ENCODE data around the gene HK1. TPM values are rescaled to one million over a fixed set of nuclear protein-coding genes. Genes with fewer than 3 reads are reported as not detected.
A peak's percentile ranks its signal among the peaks of the same experiment; 100 is the strongest.

HK1 gene
- 50.0 TPM for polyA plus RNA-seq (2013)

DNA sequence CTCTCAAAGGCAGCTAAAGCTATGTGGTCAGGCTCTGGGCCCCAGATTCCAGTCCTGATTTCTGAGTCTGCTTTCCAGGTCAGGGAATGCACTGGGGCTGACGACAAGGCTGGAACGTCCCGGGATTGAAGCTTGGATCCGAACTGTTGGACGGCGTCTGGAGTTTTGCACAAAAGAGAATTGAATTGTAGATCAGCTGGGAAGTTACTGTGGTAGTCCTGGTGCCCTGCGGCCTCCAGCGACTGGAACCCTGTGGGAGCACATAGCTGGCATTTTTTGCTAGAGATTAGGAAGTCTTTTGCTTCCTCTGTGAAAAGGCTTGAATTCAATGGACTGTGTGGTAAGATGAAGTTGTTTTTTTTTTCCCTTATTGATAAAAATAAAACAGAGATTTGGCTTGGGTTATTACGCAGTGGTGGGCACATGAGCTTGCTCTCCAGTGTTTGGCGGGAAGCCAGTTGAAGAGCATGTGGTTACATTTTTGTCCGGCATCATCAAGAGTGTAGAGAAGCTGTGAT lies at the start of gene HK1:
TSS of gene HK1 (plus strand) at position 51 of the 518 bp plus-strand sequence.
- no peaks in the 10 kb centered on the region for H3K9me3 ChIP-seq (ENCODE audit: control extremely low read depth in 1 of 5, control insufficient read depth in 4 of 5, insufficient read depth in 2 of 5, low read depth in 1 of 5, low read length in 4 of 5)
- H3K4me3 ChIP-seq (ENCODE audit: control insufficient read depth in 1 of 7, extremely low read depth in 1 of 7, insufficient read depth in 4 of 7, low read depth in 2 of 7, low read length in 6 of 7) = no peak within 1 kb of the TSS
- H3K27ac ChIP-seq (ENCODE audit: insufficient read depth in 1 of 2, low read depth in 1 of 2, low read length in 2 of 2, poor library complexity in 1 of 2, severe bottlenecking in 2 of 2) = no peak within 1 kb of the TSS
- H3K27me3 ChIP-seq (replicated peaks in 2 of 5; ENCODE audit: control insufficient read depth in 4 of 5, insufficient read depth in 5 of 5, low read length in 4 of 5) = no peaks in the 10 kb centered on the region
- 90% methylated on average over 11 of the region's 11 CpGs for WGBS (ENCODE audit: insufficient coverage)
- no peaks in the 10 kb centered on the region for H3K4me1 ChIP-seq (ENCODE audit: control extremely low read depth in 1 of 4, control insufficient read depth in 4 of 4, insufficient read depth in 4 of 4, low read length in 3 of 4)
- CTCF ChIA-PET = interaction anchor here (0.8 to 1.8 kb wide), 4 partner anchors 9 to 47 kb away, joined by 3 to 6 read pairs (median 3); no protein-coding TSS in a partner anchor
- POLR2A ChIA-PET = interaction anchor here (0.7 kb wide), 1 partner anchor 14 kb away, joined by 3 read pairs; no protein-coding TSS in a partner anchor
- H3K36me3 ChIP-seq (ENCODE audit: control insufficient read depth in 4 of 4, insufficient read depth in 4 of 4, low read length in 3 of 4) = no peaks in the 10 kb centered on the region
- no peak for DNase-seq

DNA sequence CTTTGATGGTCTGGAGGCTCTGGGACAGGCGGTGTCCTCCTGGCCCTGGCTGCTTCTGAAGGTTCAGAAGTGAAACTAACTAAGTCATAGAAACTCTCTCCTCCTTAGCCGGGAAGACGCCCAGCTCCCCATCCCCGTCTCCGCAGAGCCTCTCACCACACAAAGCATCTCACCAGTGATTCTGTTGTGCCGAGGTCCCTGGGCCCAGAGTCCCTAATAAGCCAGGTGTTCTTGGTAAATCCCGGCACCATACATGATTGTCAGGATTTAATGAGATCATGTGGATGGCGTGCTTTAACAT lies 48.7 kb upstream of the HK1 start:
- no peaks in the 10 kb centered on the region for H3K9me3 ChIP-seq (ENCODE audit: control extremely low read depth in 1 of 5, control insufficient read depth in 4 of 5, insufficient read depth in 2 of 5, low read depth in 1 of 5, low read length in 4 of 5)
- no peak for DNase-seq
- no peaks in the 10 kb centered on the region for H3K36me3 ChIP-seq (ENCODE audit: control insufficient read depth in 4 of 4, insufficient read depth in 4 of 4, low read length in 3 of 4)
- POLR2A ChIA-PET = interaction anchor here (1.1 kb wide), 1 partner anchor 178 kb away, joined by 4 read pairs; no protein-coding TSS in a partner anchor
- CTCF ChIA-PET = interaction anchor here (0.6 to 2.3 kb wide), 11 partner anchors 9 to 179 kb away, joined by 3 to 11 read pairs (median 3); partner anchors contain the start of gene HKDC1
- peaks cover 0 to 42% (median 33%) of the 10 kb centered on the region in 4 experiments for H3K4me1 ChIP-seq (ENCODE audit: control extremely low read depth in 1 of 4, control insufficient read depth in 4 of 4, insufficient read depth in 4 of 4, low read length in 3 of 4)
- no peak overlapping the region for H3K27ac ChIP-seq (ENCODE audit: insufficient read depth in 1 of 2, low read depth in 1 of 2, low read length in 2 of 2, poor library complexity in 1 of 2, severe bottlenecking in 2 of 2)
- WGBS (ENCODE audit: insufficient coverage) = 100% methylated on average over 2 of the region's 8 CpGs
- peak overlapping the region in 4 of 7 experiments; percentile 12 to 62 (median 39) for H3K4me3 ChIP-seq (ENCODE audit: control insufficient read depth in 1 of 7, extremely low read depth in 1 of 7, insufficient read depth in 4 of 7, low read depth in 2 of 7, low read length in 6 of 7)
- no peaks in the 10 kb centered on the region for H3K27me3 ChIP-seq (replicated peaks in 2 of 5; ENCODE audit: control insufficient read depth in 4 of 5, insufficient read depth in 5 of 5, low read length in 4 of 5)

DNA sequence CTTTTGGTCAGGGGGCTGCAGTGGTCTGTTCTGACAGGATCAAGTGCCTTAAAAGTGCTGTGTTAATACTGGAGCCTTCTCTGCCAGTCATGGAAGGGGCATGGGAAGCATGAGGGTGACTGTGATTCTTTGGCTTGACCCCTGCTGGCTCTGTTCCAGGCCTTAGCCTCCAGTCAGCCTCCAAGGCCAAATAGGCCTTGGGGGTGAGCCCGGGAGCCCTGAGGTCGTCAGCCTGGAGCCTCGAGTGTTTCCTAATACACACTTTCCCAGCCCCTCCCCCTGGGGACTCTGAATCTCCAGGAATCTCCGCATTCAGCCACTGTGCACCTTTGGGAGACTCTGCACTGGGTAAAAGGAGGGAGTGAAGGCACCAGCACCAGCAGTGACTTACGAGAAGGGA lies 48.2 kb upstream of the HK1 start:
- 100% methylated on average over 1 of the region's 5 CpGs for WGBS (ENCODE audit: insufficient coverage)
- Histone ChIP-seq H3K4me1 (ENCODE audit: control extremely low read depth in 1 of 4, control insufficient read depth in 4 of 4, insufficient read depth in 4 of 4, low read length in 3 of 4) (peaks cover 0 to 37% (median 28%) of the 10 kb centered on the region in 4 experiments), H3K36me3 (ENCODE audit: control insufficient read depth in 4 of 4, insufficient read depth in 4 of 4, low read length in 3 of 4) (no peaks in the 10 kb centered on the region), H3K9me3 (ENCODE audit: control extremely low read depth in 1 of 5, control insufficient read depth in 4 of 5, insufficient read depth in 2 of 5, low read depth in 1 of 5, low read length in 4 of 5) (no peaks in the 10 kb centered on the region), H3K27ac (ENCODE audit: insufficient read depth in 1 of 2, low read depth in 1 of 2, low read length in 2 of 2, poor library complexity in 1 of 2, severe bottlenecking in 2 of 2) (no peak overlapping the region), H3K4me3 (ENCODE audit: control insufficient read depth in 1 of 7, extremely low read depth in 1 of 7, insufficient read depth in 4 of 7, low read depth in 2 of 7, low read length in 6 of 7) (no peak overlapping the region), H3K27me3 (replicated peaks in 2 of 5; ENCODE audit: control insufficient read depth in 4 of 5, insufficient read depth in 5 of 5, low read length in 4 of 5) (no peaks in the 10 kb centered on the region)
- DNase-seq = no peak
- CTCF ChIA-PET = interaction anchor here (1.0 to 2.3 kb wide), 3 partner anchors 9 to 162 kb away, joined by 3 to 11 read pairs (median 4); no protein-coding TSS in a partner anchor
- POLR2A ChIA-PET = no interaction called here

DNA sequence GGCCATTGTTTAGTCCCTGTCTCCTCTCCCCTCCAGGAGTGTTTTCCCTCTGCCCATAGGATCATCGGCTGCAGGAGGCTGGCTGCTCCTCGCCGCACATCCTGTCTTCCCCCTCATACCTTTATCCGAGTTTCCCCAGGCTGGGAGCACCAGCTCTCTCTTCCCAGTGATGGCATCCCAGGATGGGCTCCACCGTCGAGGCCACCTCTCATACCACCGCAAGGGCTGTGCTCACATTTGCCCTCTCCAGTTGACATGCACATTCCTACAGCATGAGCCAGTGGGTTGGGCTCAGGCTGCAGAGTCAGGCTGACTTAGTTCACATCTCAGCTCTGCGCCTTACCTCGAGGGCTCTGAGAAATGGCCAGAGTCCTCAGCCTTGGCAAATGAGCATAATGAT lies 46.0 kb upstream of the HK1 start:
- WGBS (ENCODE audit: insufficient coverage) = 97% methylated on average over 9 of the region's 9 CpGs
- H3K27ac ChIP-seq (ENCODE audit: insufficient read depth in 1 of 2, low read depth in 1 of 2, low read length in 2 of 2, poor library complexity in 1 of 2, severe bottlenecking in 2 of 2) = no peak overlapping the region

DNA sequence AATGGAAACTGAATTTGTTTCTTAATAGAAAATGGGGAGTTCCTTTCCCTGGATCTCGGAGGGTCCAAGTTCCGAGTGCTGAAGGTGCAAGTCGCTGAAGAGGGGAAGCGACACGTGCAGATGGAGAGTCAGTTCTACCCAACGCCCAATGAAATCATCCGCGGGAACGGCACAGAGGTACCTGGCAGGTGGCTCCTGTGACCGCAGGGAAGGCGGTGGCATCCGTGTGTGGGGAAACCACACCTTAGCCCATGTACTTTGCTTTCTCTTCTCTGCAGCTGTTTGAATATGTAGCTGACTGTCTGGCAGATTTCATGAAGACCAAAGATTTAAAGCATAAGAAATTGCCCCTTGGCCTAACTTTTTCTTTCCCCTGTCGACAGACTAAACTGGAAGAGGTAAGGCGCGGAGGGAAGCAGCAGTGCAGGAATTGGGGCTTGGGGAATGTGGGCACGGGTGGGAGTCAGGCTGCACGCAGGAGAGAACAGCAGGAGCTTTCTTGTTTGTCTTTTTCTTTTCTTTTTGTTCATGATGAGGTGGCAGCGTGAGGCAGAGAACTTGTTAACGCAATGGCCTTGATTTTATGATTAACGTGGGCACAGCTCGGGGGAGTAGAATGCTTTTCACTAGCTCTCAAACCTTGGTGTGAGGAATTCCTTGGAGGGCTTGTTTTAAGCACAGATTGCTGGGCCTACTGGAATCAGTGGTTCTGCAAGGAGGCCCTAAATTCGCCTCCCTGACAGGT lies 45.4 kb upstream of the HK1 start:
- H3K27me3 ChIP-seq (replicated peaks in 2 of 5; ENCODE audit: control insufficient read depth in 4 of 5, insufficient read depth in 5 of 5, low read length in 4 of 5) = no peaks in the 10 kb centered on the region
- POLR2A ChIA-PET = no interaction called here
- DNase-seq = no peak
- H3K9me3 ChIP-seq (ENCODE audit: control extremely low read depth in 1 of 5, control insufficient read depth in 4 of 5, insufficient read depth in 2 of 5, low read depth in 1 of 5, low read length in 4 of 5) = no peaks in the 10 kb centered on the region
- no peak overlapping the region for H3K4me3 ChIP-seq (ENCODE audit: control insufficient read depth in 1 of 7, extremely low read depth in 1 of 7, insufficient read depth in 4 of 7, low read depth in 2 of 7, low read length in 6 of 7)
- no peak overlapping the region for H3K27ac ChIP-seq (ENCODE audit: insufficient read depth in 1 of 2, low read depth in 1 of 2, low read length in 2 of 2, poor library complexity in 1 of 2, severe bottlenecking in 2 of 2)
- 97% methylated on average over 18 of the region's 22 CpGs for WGBS (ENCODE audit: insufficient coverage)
- H3K36me3 ChIP-seq (ENCODE audit: control insufficient read depth in 4 of 4, insufficient read depth in 4 of 4, low read length in 3 of 4) = no peaks in the 10 kb centered on the region
- H3K4me1 ChIP-seq (ENCODE audit: control extremely low read depth in 1 of 4, control insufficient read depth in 4 of 4, insufficient read depth in 4 of 4, low read length in 3 of 4) = peaks cover 2 to 27% (median 23%) of the 10 kb centered on the region in 4 experiments
- CTCF ChIA-PET = interaction anchor here (1.1 to 12.6 kb wide), 2 partner anchors 18 to 159 kb away, joined by 3 to 209 read pairs; no protein-coding TSS in a partner anchor

More for the DNA sequence above, 46.0 kb upstream of the HK1 start:
- Histone ChIP-seq H3K4me1 (ENCODE audit: control extremely low read depth in 1 of 4, control insufficient read depth in 4 of 4, insufficient read depth in 4 of 4, low read length in 3 of 4) (peaks cover 0 to 28% (median 22%) of the 10 kb centered on the region in 4 experiments), H3K36me3 (ENCODE audit: control insufficient read depth in 4 of 4, insufficient read depth in 4 of 4, low read length in 3 of 4) (no peaks in the 10 kb centered on the region), H3K9me3 (ENCODE audit: control extremely low read depth in 1 of 5, control insufficient read depth in 4 of 5, insufficient read depth in 2 of 5, low read depth in 1 of 5, low read length in 4 of 5) (no peaks in the 10 kb centered on the region), H3K27me3 (replicated peaks in 2 of 5; ENCODE audit: control insufficient read depth in 4 of 5, insufficient read depth in 5 of 5, low read length in 4 of 5) (no peaks in the 10 kb centered on the region), H3K4me3 (ENCODE audit: control insufficient read depth in 1 of 7, extremely low read depth in 1 of 7, insufficient read depth in 4 of 7, low read depth in 2 of 7, low read length in 6 of 7) (no peak overlapping the region)
- ChIA-PET CTCF (interaction anchor here (1.0 to 12.6 kb wide), 3 partner anchors 17 to 160 kb away, joined by 3 to 209 read pairs (median 3); no protein-coding TSS in a partner anchor), POLR2A (no interaction called here)
- no peak for DNase-seq

DNA sequence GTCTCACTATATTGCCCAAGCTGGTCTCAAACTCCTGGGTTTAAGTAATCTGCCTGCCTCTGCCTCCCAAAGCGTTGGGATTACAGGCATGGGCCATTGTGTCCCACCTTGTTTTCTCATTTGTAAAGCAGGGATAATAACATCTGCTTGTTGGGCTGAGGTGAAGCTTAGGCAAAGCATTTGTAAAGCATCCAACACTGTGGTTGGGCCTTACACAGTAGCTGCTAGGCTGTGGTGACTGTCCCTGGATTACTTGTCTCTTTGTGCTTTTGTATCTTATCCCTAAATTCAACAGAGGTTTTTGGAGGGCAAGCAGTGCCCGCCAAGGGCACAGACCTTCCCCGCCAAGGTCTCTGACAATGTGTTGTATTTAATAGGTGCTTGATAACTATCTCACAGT lies 43.8 kb upstream of the HK1 start:
- Histone ChIP-seq H3K27ac (ENCODE audit: insufficient read depth in 1 of 2, low read depth in 1 of 2, low read length in 2 of 2, poor library complexity in 1 of 2, severe bottlenecking in 2 of 2) (no peak overlapping the region), H3K9me3 (ENCODE audit: control extremely low read depth in 1 of 5, control insufficient read depth in 4 of 5, insufficient read depth in 2 of 5, low read depth in 1 of 5, low read length in 4 of 5) (no peaks in the 10 kb centered on the region), H3K36me3 (ENCODE audit: control insufficient read depth in 4 of 4, insufficient read depth in 4 of 4, low read length in 3 of 4) (no peaks in the 10 kb centered on the region), H3K4me1 (ENCODE audit: control extremely low read depth in 1 of 4, control insufficient read depth in 4 of 4, insufficient read depth in 4 of 4, low read length in 3 of 4) (peaks cover 2 to 18% (median 9%) of the 10 kb centered on the region in 4 experiments), H3K27me3 (replicated peaks in 2 of 5; ENCODE audit: control insufficient read depth in 4 of 5, insufficient read depth in 5 of 5, low read length in 4 of 5) (no peaks in the 10 kb centered on the region), H3K4me3 (ENCODE audit: control insufficient read depth in 1 of 7, extremely low read depth in 1 of 7, insufficient read depth in 4 of 7, low read depth in 2 of 7, low read length in 6 of 7) (no peak overlapping the region)
- CTCF ChIA-PET = interaction anchor here (1.0 to 12.6 kb wide), 5 partner anchors 10 to 270 kb away, joined by 3 to 209 read pairs (median 3); no protein-coding TSS in a partner anchor
- POLR2A ChIA-PET = no interaction called here
- WGBS (ENCODE audit: insufficient coverage) = 94% methylated on average over 3 of the region's 3 CpGs
- no peak for DNase-seq

Data from common myeloid progenitor, CD34-positive (primary cell).